ENCODE measurements around the gene CYP39A1.

CYP39A1 gene

GRCh38 chr6:46667377-46667776 lies 14.8 kb upstream of the CYP39A1 start:
- Histone ChIP-seq H2BK5ac (ENCODE audit: low read depth, low read length, poor library complexity) (no peak overlapping the region), H4K12ac (ENCODE audit: low read depth, low read length) (no peak overlapping the region), H3K9me3 (ENCODE audit: insufficient read depth, low read depth, low read length) (no peaks in the 10 kb centered on the region), H4K8ac (ENCODE audit: low read depth, low read length) (no peak overlapping the region), H3K79me1 (ENCODE audit: low read length) (no peaks in the 10 kb centered on the region), H3K27ac (ENCODE audit: low read depth, low read length) (no peak overlapping the region), H3K36me3 (ENCODE audit: control insufficient read depth in 1 of 2, insufficient read depth in 2 of 2, low read length in 2 of 2) (no peaks in the 10 kb centered on the region), H3K18ac (ENCODE audit: low read length) (no peak overlapping the region), H3K79me2 (ENCODE audit: control insufficient read depth, insufficient read depth, low read length, poor library complexity) (no peaks in the 10 kb centered on the region), H3K23ac (ENCODE audit: low read length) (no peak overlapping the region), H3K9ac (ENCODE audit: low read length) (no peak overlapping the region), H2AK5ac (ENCODE audit: low read length) (no peak overlapping the region), H2BK12ac (ENCODE audit: low read length) (no peak overlapping the region), H3K4ac (ENCODE audit: low read depth, low read length) (no peak overlapping the region), H3K27me3 (ENCODE audit: insufficient read depth, low read length) (no peaks in the 10 kb centered on the region), H3K14ac (ENCODE audit: low read length) (no peak overlapping the region), H2BK120ac (ENCODE audit: insufficient read depth, low read length, poor library complexity) (no peak overlapping the region), H2AFZ (ENCODE audit: insufficient read depth, low read length, poor library complexity) (no peak overlapping the region), H3K4me2 (ENCODE audit: low read length) (no peak overlapping the region), H4K91ac (ENCODE audit: low read depth, low read length) (no peak overlapping the region), H3K4me1 (ENCODE audit: control insufficient read depth in 1 of 2, insufficient read depth in 2 of 2, low read length in 2 of 2) (no peaks in the 10 kb centered on the region), H3K4me3 (ENCODE audit: low read depth, low read length) (no peak overlapping the region)
- DNase-seq = peak in 1 of 2 donors; percentile 58
- WGBS (ENCODE audit: extremely low coverage, insufficient coverage, insufficient read length) = no CpG with 5 or more reads among the region's 2 CpGs

GRCh38 chr6:46661483-46661882 lies 8.9 kb upstream of the CYP39A1 start:
- H3K4me2 ChIP-seq (ENCODE audit: low read length) = no peak overlapping the region
- no peak overlapping the region for H3K23ac ChIP-seq (ENCODE audit: low read length)
- no peak overlapping the region for H2BK5ac ChIP-seq (ENCODE audit: low read depth, low read length, poor library complexity)
- H3K9me3 ChIP-seq (ENCODE audit: insufficient read depth, low read depth, low read length) = no peaks in the 10 kb centered on the region
- H2BK120ac ChIP-seq (ENCODE audit: insufficient read depth, low read length, poor library complexity) = no peak overlapping the region
- no peak overlapping the region for H4K12ac ChIP-seq (ENCODE audit: low read depth, low read length)
- H3K36me3 ChIP-seq (ENCODE audit: control insufficient read depth in 1 of 2, insufficient read depth in 2 of 2, low read length in 2 of 2) = no peaks in the 10 kb centered on the region
- DNase-seq = no peak
- H3K9ac ChIP-seq (ENCODE audit: low read length) = no peak overlapping the region
- H3K79me2 ChIP-seq (ENCODE audit: control insufficient read depth, insufficient read depth, low read length, poor library complexity) = no peaks in the 10 kb centered on the region
- H2BK12ac ChIP-seq (ENCODE audit: low read length) = no peak overlapping the region
- no peak overlapping the region for H3K4me3 ChIP-seq (ENCODE audit: low read depth, low read length)
- H3K4ac ChIP-seq (ENCODE audit: low read depth, low read length) = no peak overlapping the region
- WGBS (ENCODE audit: extremely low coverage, insufficient coverage, insufficient read length) = no CpG with 5 or more reads among the region's 2 CpGs
- H4K8ac ChIP-seq (ENCODE audit: low read depth, low read length) = no peak overlapping the region
- H3K27ac ChIP-seq (ENCODE audit: low read depth, low read length) = no peak overlapping the region
- H2AK5ac ChIP-seq (ENCODE audit: low read length) = no peak overlapping the region
- no peak overlapping the region for H3K18ac ChIP-seq (ENCODE audit: low read length)
- H3K14ac ChIP-seq (ENCODE audit: low read length) = no peak overlapping the region
- no peaks in the 10 kb centered on the region for H3K79me1 ChIP-seq (ENCODE audit: low read length)
- no peaks in the 10 kb centered on the region for H3K27me3 ChIP-seq (ENCODE audit: insufficient read depth, low read length)
- no peak overlapping the region for H2AFZ ChIP-seq (ENCODE audit: insufficient read depth, low read length, poor library complexity)
- H3K4me1 ChIP-seq (ENCODE audit: control insufficient read depth in 1 of 2, insufficient read depth in 2 of 2, low read length in 2 of 2) = no peaks in the 10 kb centered on the region
- no peak overlapping the region for H4K91ac ChIP-seq (ENCODE audit: low read depth, low read length)

- Histone ChIP-seq H4K91ac (ENCODE audit: low read depth, low read length) (no peak overlapping the region), H3K79me2 (ENCODE audit: control insufficient read depth, insufficient read depth, low read length, poor library complexity) (no peaks in the 10 kb centered on the region), H2BK5ac (ENCODE audit: low read depth, low read length, poor library complexity) (no peak overlapping the region), H3K36me3 (ENCODE audit: control insufficient read depth in 1 of 2, insufficient read depth in 2 of 2, low read length in 2 of 2) (no peaks in the 10 kb centered on the region), H3K18ac (ENCODE audit: low read length) (no peak overlapping the region), H3K14ac (ENCODE audit: low read length) (no peak overlapping the region), H3K4ac (ENCODE audit: low read depth, low read length) (no peak overlapping the region), H2AFZ (ENCODE audit: insufficient read depth, low read length, poor library complexity) (no peak overlapping the region), H3K79me1 (ENCODE audit: low read length) (no peaks in the 10 kb centered on the region), H4K8ac (ENCODE audit: low read depth, low read length) (no peak overlapping the region), H3K27ac (ENCODE audit: low read depth, low read length) (no peak overlapping the region), H3K9ac (ENCODE audit: low read length) (no peak overlapping the region), H3K4me3 (ENCODE audit: low read depth, low read length) (no peak overlapping the region), H3K4me2 (ENCODE audit: low read length) (no peak overlapping the region), H2AK5ac (ENCODE audit: low read length) (no peak overlapping the region), H3K23ac (ENCODE audit: low read length) (no peak overlapping the region), H3K4me1 (ENCODE audit: control insufficient read depth in 1 of 2, insufficient read depth in 2 of 2, low read length in 2 of 2) (peaks cover 0 to 4% of the 10 kb centered on the region in 2 experiments), H2BK12ac (ENCODE audit: low read length) (no peak overlapping the region), H2BK120ac (ENCODE audit: insufficient read depth, low read length, poor library complexity) (no peak overlapping the region), H3K27me3 (ENCODE audit: insufficient read depth, low read length) (peaks cover 3% of the 10 kb centered on the region), H3K9me3 (ENCODE audit: insufficient read depth, low read depth, low read length) (no peaks in the 10 kb centered on the region), H4K12ac (ENCODE audit: low read depth, low read length) (no peak overlapping the region)
- DNase-seq = no peak
These were observed 5.0 kb upstream of the CYP39A1 start for GRCh38 chr6:46657642-46658041.

- H2BK5ac ChIP-seq (ENCODE audit: low read depth, low read length, poor library complexity) = no peak overlapping the region
- no peak overlapping the region for H2BK120ac ChIP-seq (ENCODE audit: insufficient read depth, low read length, poor library complexity)
- peaks cover 0 to 4% of the 10 kb centered on the region in 2 experiments for H3K4me1 ChIP-seq (ENCODE audit: control insufficient read depth in 1 of 2, insufficient read depth in 2 of 2, low read length in 2 of 2)
- H3K36me3 ChIP-seq (ENCODE audit: control insufficient read depth in 1 of 2, insufficient read depth in 2 of 2, low read length in 2 of 2) = no peaks in the 10 kb centered on the region
- WGBS (ENCODE audit: extremely low coverage, insufficient coverage, insufficient read length) = no CpG with 5 or more reads among the region's 6 CpGs
- H2AK5ac ChIP-seq (ENCODE audit: low read length) = no peak overlapping the region
- DNase-seq = peak; percentile 46 to 77
- H3K4me2 ChIP-seq (ENCODE audit: low read length) = no peak overlapping the region
- H3K23ac ChIP-seq (ENCODE audit: low read length) = no peak overlapping the region
- no peak overlapping the region for H3K4me3 ChIP-seq (ENCODE audit: low read depth, low read length)
- H3K79me2 ChIP-seq (ENCODE audit: control insufficient read depth, insufficient read depth, low read length, poor library complexity) = peaks cover 2% of the 10 kb centered on the region
- no peaks in the 10 kb centered on the region for H3K79me1 ChIP-seq (ENCODE audit: low read length)
- H3K14ac ChIP-seq (ENCODE audit: low read length) = no peak overlapping the region
- peaks cover 3% of the 10 kb centered on the region for H3K27me3 ChIP-seq (ENCODE audit: insufficient read depth, low read length)
- no peak overlapping the region for H4K8ac ChIP-seq (ENCODE audit: low read depth, low read length)
- H2BK12ac ChIP-seq (ENCODE audit: low read length) = no peak overlapping the region
- no peak overlapping the region for H3K18ac ChIP-seq (ENCODE audit: low read length)
- H4K12ac ChIP-seq (ENCODE audit: low read depth, low read length) = no peak overlapping the region
- H4K91ac ChIP-seq (ENCODE audit: low read depth, low read length) = no peak overlapping the region
- no peak overlapping the region for H3K4ac ChIP-seq (ENCODE audit: low read depth, low read length)
- H3K9me3 ChIP-seq (ENCODE audit: insufficient read depth, low read depth, low read length) = no peaks in the 10 kb centered on the region
- H3K27ac ChIP-seq (ENCODE audit: low read depth, low read length) = no peak overlapping the region
- no peak overlapping the region for H3K9ac ChIP-seq (ENCODE audit: low read length)
- no peak overlapping the region for H2AFZ ChIP-seq (ENCODE audit: insufficient read depth, low read length, poor library complexity)
These were observed 3.2 kb upstream of the CYP39A1 start for GRCh38 chr6:46655803-46656202.
